PC-9 (cell line): ENCODE results near the gene RYR2. TPM values are rescaled to one million over a fixed set of nuclear protein-coding genes. Genes with fewer than 3 reads are reported as not detected.

Source experiments
- BruUV-seq: library from RNA; stranded (reverse); fragments of 400-500 nt; replicated peaks from 2 replicates; lab custom pipeline; 2021; lab: Mats Ljungman, UMichigan
- CTCF ChIA-PET: fragments of 300-600 bp; sonication (Branson Sonifier 250); formaldehyde crosslinking; loops from one replicate; lab custom pipeline; 2022; ENCODE audit warnings: antibody characterized with exemption; lab: Charles Lee
- POLR2A ChIA-PET: fragments of 300-600 bp; sonication (Branson Sonifier 250); formaldehyde crosslinking; loops from one replicate; lab custom pipeline; 2022; ENCODE audit warnings: antibody characterized with exemption; ENCODE audit not compliant: unreplicated experiment; lab: Charles Lee
- DNase-seq, 2 experiments: peaks; one replicate each; pipeline versions ENCODE4 v3.0.0 to v3.0.0-alpha.2; 2015 to 2022; ENCODE audit warnings: mixed read lengths in 1 of 2
- H2AFZ ChIP-seq: fragments of 200-600 bp; sonication (generic); 2 replicates; pipeline ENCODE4 v1.8.1; 2017; ENCODE audit warnings: antibody characterized with exemption
- H3F3A ChIP-seq: fragments of 200-600 bp; sonication (generic); 2 replicates; pipeline ENCODE4 v1.8.1; 2017; ENCODE audit warnings: antibody characterized with exemption, mild to moderate bottlenecking, low read depth; ENCODE audit not compliant: insufficient read depth
- H3K27ac ChIP-seq: fragments of 200-600 bp; sonication (generic); 2 replicates; pipeline ENCODE4 v1.6.1; 2016; ENCODE audit warnings: mixed run types
- H3K27me3 ChIP-seq: fragments of 200-600 bp; sonication (generic); 2 replicates; pipeline ENCODE4 v1.6.1; 2016; ENCODE audit warnings: low read depth, mixed run types; ENCODE audit not compliant: insufficient read depth
- H3K36me3 ChIP-seq: fragments of 200-600 bp; sonication (generic); 2 replicates; pipeline ENCODE4 v1.6.1; 2016; ENCODE audit warnings: low read depth, mixed run types
- H3K4me1 ChIP-seq: fragments of 200-600 bp; sonication (generic); replicated peaks from 2 replicates; pipeline ENCODE4 v1.6.1; 2016; ENCODE audit warnings: mixed run types; ENCODE audit not compliant: insufficient read depth
- H3K4me2 ChIP-seq: fragments of 200-600 bp; sonication (generic); 2 replicates; pipeline ENCODE4 v1.6.1; 2017; ENCODE audit warnings: mixed run types
- H3K4me3 ChIP-seq: fragments of 200-600 bp; sonication (generic); 2 replicates; pipeline ENCODE4 v1.6.1; 2016; ENCODE audit warnings: mixed run types
- H3K79me2 ChIP-seq: fragments of 200-600 bp; sonication (generic); 2 replicates; pipeline ENCODE4 v1.6.1; 2017; ENCODE audit warnings: low read depth, mixed run types
- H3K9me2 ChIP-seq: fragments of 200-600 bp; sonication (generic); 2 replicates; pipeline ENCODE4 v1.8.1; 2017; ENCODE audit warnings: mild to moderate bottlenecking; ENCODE audit not compliant: insufficient read depth
- H3K9me3 ChIP-seq: fragments of 200-600 bp; sonication (generic); 2 replicates; pipeline ENCODE4 v1.8.1; 2016; ENCODE audit warnings: low read depth; ENCODE audit not compliant: insufficient read depth
- H4K20me1 ChIP-seq: fragments of 200-600 bp; sonication (generic); 2 replicates; pipeline ENCODE4 v1.8.1; 2017; ENCODE audit not compliant: insufficient read depth
- EZH2 ChIP-seq: fragments of 200-600 bp; sonication (generic); IDR thresholded peaks from 2 replicates; pipeline ENCODE4 v1.8.0; 2017; ENCODE audit warnings: antibody characterized with exemption, low read depth
- intact Hi-C: fragments of 100-400 bp; cut with micrococcal nuclease; formaldehyde crosslinking; loops from one replicate; pipeline ENCODE4 v1.10.0; 2022; ENCODE audit not compliant: unreplicated experiment
- total RNA-seq: library from RNA; stranded (reverse); gene quantifications from 2 replicates; pipeline ENCODE4 v1.2.3, GENCODE V29; 2021
- TF ChIP-seq, protein P1 (sequence below): fragments of 200-600 bp; sonication (generic); conservative IDR thresholded peaks from 2 replicates; pipeline ENCODE4 v1.6.1; 2017; ENCODE audit warnings: mixed run types, antibody characterized with exemption, mild to moderate bottlenecking, moderate library complexity

Gene RYR2
- total RNA-seq, 1 experiment from 2014 or later: not detected

DNA sequence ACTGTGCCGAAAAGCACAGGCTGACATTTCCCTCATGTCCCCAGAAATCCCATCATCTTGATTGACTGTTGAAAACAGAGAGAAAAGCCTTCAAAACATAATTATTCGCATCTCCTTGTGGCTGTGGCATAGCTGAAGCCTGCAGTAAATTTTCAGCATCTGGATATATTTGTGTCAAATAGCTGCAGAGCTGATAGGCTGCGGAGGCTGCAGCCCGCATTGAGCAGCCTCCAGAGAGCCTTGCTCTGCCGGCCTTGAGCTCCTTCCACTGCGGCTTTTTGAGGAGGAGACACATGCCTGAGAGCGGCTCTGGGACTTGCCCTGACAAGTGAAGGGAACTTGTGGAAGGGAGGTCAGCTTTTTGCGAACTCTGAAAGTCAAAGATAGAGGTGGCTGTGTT is 144.7 kb downstream of the RYR2 start:
- no peaks in the 10 kb centered on the region for H3K79me2 ChIP-seq
- no peak overlapping the region for H2AFZ ChIP-seq
- POLR2A ChIA-PET: no interaction called here
- CTCF ChIA-PET: no interaction called here
- intact Hi-C loops: no loop called here
- TF ChIP-seq, protein P1, sequence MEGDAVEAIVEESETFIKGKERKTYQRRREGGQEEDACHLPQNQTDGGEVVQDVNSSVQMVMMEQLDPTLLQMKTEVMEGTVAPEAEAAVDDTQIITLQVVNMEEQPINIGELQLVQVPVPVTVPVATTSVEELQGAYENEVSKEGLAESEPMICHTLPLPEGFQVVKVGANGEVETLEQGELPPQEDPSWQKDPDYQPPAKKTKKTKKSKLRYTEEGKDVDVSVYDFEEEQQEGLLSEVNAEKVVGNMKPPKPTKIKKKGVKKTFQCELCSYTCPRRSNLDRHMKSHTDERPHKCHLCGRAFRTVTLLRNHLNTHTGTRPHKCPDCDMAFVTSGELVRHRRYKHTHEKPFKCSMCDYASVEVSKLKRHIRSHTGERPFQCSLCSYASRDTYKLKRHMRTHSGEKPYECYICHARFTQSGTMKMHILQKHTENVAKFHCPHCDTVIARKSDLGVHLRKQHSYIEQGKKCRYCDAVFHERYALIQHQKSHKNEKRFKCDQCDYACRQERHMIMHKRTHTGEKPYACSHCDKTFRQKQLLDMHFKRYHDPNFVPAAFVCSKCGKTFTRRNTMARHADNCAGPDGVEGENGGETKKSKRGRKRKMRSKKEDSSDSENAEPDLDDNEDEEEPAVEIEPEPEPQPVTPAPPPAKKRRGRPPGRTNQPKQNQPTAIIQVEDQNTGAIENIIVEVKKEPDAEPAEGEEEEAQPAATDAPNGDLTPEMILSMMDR: no peak
- no peak for TF ChIP-seq EZH2
- H3K9me3 ChIP-seq: no peaks in the 10 kb centered on the region
- no peak overlapping the region for H3K4me2 ChIP-seq
- no peaks in the 10 kb centered on the region for H3F3A ChIP-seq
- H4K20me1 ChIP-seq: no peaks in the 10 kb centered on the region
- no peaks in the 10 kb centered on the region; the same call in 1 of the 2 replicates for H3K9me2 ChIP-seq
- no peak for DNase-seq
- peaks cover 49% of the 10 kb centered on the region for H3K27me3 ChIP-seq
- H3K4me1 ChIP-seq: no peaks in the 10 kb centered on the region
- no peak overlapping the region for H3K4me3 ChIP-seq
- H3K36me3 ChIP-seq: no peaks in the 10 kb centered on the region
- no peak overlapping the region for H3K27ac ChIP-seq
- no TSS peak for BruUV-seq

DNA sequence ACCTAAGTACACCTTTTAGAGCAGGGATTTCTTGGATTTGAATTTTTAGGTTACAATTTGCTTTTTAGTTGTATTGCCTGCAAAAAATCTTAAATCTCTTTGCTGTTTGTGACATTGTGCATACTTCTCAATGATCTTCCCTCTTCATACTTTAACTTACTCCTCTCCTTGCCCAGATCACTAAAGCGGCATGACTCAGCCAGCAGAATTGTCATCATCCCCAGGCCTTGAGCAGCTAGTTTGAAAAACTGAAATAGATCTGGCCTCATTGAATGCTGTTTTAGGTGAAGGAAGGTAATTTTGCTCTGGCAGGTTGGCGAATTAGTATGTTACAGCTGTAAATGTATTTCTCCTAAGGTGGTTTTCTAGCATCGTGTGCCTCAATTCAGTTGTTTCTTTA is 145.9 kb downstream of the RYR2 start:
- no peak overlapping the region for H3K4me2 ChIP-seq
- TF ChIP-seq, protein P1: no peak
- TF ChIP-seq EZH2: no peak
- H3K9me2 ChIP-seq: no peaks in the 10 kb centered on the region
- H3K9me3 ChIP-seq: no peaks in the 10 kb centered on the region
- H3F3A ChIP-seq: no peaks in the 10 kb centered on the region
- no peak overlapping the region for H3K27ac ChIP-seq
- no peaks in the 10 kb centered on the region for H4K20me1 ChIP-seq
- POLR2A ChIA-PET: no interaction called here
- intact Hi-C loops: no loop called here
- peaks cover 50% of the 10 kb centered on the region for H3K27me3 ChIP-seq
- CTCF ChIA-PET: no interaction called here
- H2AFZ ChIP-seq: no peak overlapping the region
- DNase-seq: no peak
- H3K36me3 ChIP-seq: no peaks in the 10 kb centered on the region
- no peaks in the 10 kb centered on the region for H3K79me2 ChIP-seq
- BruUV-seq: no TSS peak
- H3K4me3 ChIP-seq: no peak overlapping the region
- no peaks in the 10 kb centered on the region for H3K4me1 ChIP-seq

DNA sequence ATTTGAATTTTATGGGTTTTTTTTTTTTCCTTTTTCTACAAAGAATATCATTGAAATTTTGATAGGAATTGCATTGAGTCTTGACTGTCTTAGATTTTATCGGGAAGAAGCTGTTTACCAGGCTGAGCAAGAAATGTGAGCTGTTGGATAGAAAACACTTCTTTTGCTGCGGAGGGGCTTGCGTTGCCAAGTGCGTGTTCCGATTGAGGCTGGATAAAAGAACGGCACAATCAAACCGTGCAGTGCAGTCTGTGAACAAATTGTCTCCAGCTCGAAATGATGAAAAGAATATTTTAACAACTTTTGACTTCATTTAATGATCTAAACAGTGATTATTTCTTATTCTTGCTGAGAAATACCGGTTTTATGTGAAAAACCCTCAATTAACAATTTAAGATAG is 149.4 kb downstream of the RYR2 start:
- Histone ChIP-seq H3K36me3 (no peaks in the 10 kb centered on the region), H3K4me1 (no peaks in the 10 kb centered on the region), H2AFZ (no peak overlapping the region), H3K4me3 (no peak overlapping the region), H3K27me3 (peaks cover 42% of the 10 kb centered on the region), H3K9me2 (no peaks in the 10 kb centered on the region), H3F3A (no peaks in the 10 kb centered on the region), H4K20me1 (no peaks in the 10 kb centered on the region), H3K4me2 (no peak overlapping the region), H3K79me2 (no peaks in the 10 kb centered on the region), H3K9me3 (no peaks in the 10 kb centered on the region), H3K27ac (no peak overlapping the region)
- TF ChIP-seq, protein P1: no peak
- no peak for TF ChIP-seq EZH2
- no peak for DNase-seq
- intact Hi-C loops: no loop called here
- ChIA-PET CTCF (no interaction called here), POLR2A (no interaction called here)
- BruUV-seq: no TSS peak
